Measurements from ENCODE around the gene WASF2. TPM values are rescaled to one million over a fixed set of nuclear protein-coding genes. Genes with fewer than 3 reads are reported as not detected.

The WASF2 gene
- total RNA-seq, 1 donor from 2014 or later = 113 TPM

DNA sequence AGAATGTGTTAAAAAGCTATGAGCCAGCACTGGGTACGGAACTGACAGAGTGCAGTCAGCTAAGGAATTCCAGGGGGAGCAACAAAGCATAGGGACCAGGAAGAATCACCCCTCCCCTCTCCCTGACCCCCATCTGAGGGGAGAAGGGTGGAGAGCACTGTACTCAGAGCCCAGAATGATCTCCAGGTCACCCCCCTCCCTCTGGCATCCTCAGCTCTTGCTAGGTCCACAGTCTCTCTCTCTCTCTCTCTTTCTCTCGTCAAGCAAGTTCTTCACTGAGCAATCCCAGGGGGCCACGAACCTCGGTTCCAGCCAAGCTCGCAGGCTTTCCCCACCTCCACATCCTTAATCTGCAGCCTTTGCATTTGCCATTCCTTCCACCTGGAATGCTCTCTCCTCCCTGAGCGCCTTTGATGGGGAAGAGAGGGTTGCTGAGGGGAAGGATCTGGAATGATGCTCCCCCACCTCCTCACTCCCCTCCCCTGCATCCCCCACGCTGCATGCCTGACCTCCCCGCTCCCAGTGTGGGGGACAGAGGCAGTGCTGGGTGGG, 6.7 kb upstream of the WASF2 start:
- TF ChIP-seq, protein P1, sequence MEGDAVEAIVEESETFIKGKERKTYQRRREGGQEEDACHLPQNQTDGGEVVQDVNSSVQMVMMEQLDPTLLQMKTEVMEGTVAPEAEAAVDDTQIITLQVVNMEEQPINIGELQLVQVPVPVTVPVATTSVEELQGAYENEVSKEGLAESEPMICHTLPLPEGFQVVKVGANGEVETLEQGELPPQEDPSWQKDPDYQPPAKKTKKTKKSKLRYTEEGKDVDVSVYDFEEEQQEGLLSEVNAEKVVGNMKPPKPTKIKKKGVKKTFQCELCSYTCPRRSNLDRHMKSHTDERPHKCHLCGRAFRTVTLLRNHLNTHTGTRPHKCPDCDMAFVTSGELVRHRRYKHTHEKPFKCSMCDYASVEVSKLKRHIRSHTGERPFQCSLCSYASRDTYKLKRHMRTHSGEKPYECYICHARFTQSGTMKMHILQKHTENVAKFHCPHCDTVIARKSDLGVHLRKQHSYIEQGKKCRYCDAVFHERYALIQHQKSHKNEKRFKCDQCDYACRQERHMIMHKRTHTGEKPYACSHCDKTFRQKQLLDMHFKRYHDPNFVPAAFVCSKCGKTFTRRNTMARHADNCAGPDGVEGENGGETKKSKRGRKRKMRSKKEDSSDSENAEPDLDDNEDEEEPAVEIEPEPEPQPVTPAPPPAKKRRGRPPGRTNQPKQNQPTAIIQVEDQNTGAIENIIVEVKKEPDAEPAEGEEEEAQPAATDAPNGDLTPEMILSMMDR (conservative IDR thresholded peaks at IDR 0.05) = peak; percentile 62
- DNase-seq (ENCODE audit: extremely low spot score, unreplicated experiment) = no peak
- Mint-ChIP-seq H3K27ac (peak overlapping the region; percentile 84), H3K4me1 (ENCODE audit: unreplicated experiment) (peaks cover 20% of the 10 kb centered on the region), H3K27me3 (no peaks in the 10 kb centered on the region), H3K9me3 (no peaks in the 10 kb centered on the region), H3K36me3 (no peaks in the 10 kb centered on the region), H3K4me3 (peak overlapping the region; percentile 4)

DNA sequence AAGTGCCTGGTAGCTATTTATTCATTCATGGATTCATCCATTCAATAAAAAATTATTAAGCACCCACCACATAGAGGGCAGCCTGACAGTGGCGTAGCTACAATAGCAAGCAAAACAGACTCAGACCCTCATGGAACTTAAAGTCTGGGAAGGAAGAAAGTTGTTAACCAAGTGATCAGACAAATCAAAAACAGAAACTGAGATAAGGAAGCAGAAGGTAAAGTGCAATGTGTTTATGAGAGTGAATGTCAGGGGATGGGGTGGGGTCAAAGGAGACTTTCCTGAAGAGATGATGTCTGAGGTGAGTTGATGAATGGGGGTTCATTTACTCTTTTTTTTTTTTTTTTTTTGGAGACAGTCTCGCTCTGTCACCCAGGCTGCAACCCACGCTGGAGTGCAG, 2.8 kb upstream of the WASF2 start:
- TF ChIP-seq, protein P1 (conservative IDR thresholded peaks at IDR 0.05) = no peak
- Mint-ChIP-seq H3K9me3 (no peaks in the 10 kb centered on the region), H3K27ac (peak overlapping the region; percentile 8), H3K4me3 (no peak overlapping the region), H3K27me3 (no peaks in the 10 kb centered on the region), H3K36me3 (no peaks in the 10 kb centered on the region), H3K4me1 (ENCODE audit: unreplicated experiment) (peaks cover 35% of the 10 kb centered on the region)
- no peak for DNase-seq (ENCODE audit: extremely low spot score, unreplicated experiment)

DNA sequence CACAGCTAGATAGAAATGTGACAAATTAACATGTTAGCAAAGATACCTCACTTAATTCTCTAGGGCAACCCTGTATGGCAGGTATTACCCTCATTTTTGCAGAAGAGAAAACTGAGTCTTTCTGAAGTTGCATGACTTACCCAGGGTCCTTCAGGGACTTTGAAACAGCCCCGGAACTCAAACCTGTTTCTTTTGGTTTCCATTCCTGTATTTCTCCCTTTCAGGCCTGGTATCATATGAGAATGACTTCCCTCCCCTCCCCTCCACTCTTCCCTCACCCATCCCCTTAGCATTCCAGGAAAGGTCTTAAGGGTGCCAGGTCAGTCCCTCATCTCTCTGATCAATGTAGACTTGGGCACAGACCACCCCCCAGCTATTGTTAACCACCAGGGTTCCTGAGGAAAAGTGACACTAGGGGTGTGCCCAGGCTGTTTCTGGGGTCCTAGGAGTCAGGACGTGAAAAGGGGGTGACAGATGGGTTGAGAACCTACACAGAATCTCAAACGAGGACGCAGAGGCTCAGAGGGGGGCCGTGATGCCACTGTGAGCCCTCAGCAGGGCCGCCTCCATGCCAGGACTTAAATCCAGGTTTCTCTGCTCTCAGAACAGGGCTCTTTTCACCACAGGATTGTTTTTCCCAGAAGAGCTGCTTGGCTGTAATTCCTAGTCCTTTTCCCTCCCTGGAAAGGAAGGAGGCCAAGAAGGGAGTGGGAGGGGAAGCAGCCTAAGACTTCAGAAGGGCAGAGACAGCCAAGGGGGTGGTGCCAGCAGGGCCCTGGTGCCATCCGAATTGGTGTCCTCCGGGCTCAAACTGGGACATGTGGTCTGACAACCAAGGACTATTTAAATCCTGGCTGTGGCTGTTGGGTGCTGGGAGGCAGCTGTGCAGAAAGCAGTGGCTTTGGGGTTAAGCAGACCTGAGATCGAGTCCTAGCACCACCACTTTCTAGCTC, 2.1 kb upstream of the WASF2 start:
- TF ChIP-seq, protein P1 (conservative IDR thresholded peaks at IDR 0.05) = no peak
- H3K4me1 Mint-ChIP-seq (ENCODE audit: unreplicated experiment) = peaks cover 36% of the 10 kb centered on the region
- no peaks in the 10 kb centered on the region for H3K27me3 Mint-ChIP-seq
- H3K9me3 Mint-ChIP-seq = no peaks in the 10 kb centered on the region
- peak overlapping the region; percentile 69 for H3K4me3 Mint-ChIP-seq
- peak overlapping the region; percentile 8 for H3K27ac Mint-ChIP-seq
- no peak for DNase-seq (ENCODE audit: extremely low spot score, unreplicated experiment)
- H3K36me3 Mint-ChIP-seq = no peaks in the 10 kb centered on the region

DNA sequence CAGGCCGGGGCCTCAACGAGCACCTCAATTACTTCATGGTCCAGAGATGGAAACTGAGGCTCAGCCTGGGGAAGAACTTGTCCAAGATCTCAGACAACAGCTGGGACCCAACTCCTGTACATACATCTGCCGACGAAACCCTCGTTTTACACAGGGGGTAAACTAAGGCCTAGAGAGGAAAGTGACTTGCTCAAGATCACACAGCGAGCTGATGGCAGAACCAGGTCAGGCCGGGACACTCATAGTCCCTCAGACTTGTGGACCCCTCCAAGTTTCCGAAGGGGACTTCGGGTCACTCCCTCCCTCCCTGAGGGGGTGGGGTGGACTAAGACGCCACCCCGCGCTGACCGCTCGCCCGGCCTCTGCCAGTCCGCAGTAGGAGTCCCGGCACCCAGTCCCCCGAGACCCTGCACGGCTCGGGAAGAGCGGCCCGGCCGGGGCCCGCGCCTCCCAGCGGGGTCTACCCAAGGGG, 430 bp downstream of the WASF2 start:
- H3K27me3 Mint-ChIP-seq = no peaks in the 10 kb centered on the region
- peaks cover 30% of the 10 kb centered on the region for H3K4me1 Mint-ChIP-seq (ENCODE audit: unreplicated experiment)
- peak overlapping the region; percentile 100 for H3K27ac Mint-ChIP-seq
- no peaks in the 10 kb centered on the region for H3K36me3 Mint-ChIP-seq
- DNase-seq (ENCODE audit: extremely low spot score, unreplicated experiment) = peak; percentile 77
- H3K4me3 Mint-ChIP-seq = peak overlapping the region; percentile 98
- TF ChIP-seq, protein P1 (conservative IDR thresholded peaks at IDR 0.05) = no peak
- H3K9me3 Mint-ChIP-seq = no peaks in the 10 kb centered on the region

DNA sequence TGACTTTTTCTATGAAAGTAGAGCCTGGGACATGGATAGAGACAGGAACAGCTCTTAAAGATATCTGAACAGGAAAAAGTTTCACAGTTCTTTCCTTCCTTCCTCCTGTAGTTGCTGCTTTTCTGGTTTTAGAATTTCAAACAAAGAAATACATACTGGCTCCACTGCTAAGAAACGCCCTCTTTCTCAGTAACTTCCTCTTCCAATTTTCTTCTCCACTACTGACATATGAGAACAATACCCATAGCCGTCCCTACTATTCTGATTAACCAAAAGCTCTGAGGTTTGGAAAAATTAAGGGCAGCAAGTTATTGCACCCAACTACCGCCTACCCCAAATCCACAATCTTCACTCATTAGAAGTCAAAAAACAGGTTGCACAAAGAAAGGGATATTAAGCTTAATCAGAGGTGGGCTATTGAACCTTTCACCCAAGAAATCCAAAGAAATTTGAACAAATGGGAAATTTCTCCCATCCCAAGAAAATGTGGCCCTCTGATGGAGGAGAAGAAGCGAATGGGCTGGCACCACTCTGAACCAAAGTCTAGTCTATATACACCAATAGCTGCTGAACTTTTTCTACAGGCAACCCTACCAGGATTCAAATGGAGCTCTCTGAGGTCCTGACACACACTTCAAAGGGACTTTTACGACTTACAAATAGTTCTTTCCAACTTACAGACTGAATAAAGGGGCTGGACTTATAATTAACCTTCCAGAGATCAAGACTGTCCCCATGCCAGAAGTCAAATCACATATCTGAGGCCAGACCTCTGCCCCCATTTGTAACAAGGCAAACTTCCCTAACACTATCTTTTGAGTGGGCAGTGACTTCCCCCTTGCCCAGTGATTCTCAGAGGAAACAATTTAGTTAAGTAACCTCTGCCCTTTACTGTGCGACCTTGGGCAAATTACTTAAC, 1.7 kb downstream of the WASF2 start:
- H3K9me3 Mint-ChIP-seq = no peaks in the 10 kb centered on the region
- no peaks in the 10 kb centered on the region for H3K27me3 Mint-ChIP-seq
- peak overlapping the region; percentile 89 for H3K27ac Mint-ChIP-seq
- TF ChIP-seq, protein P1 (conservative IDR thresholded peaks at IDR 0.05) = no peak
- no peak for DNase-seq (ENCODE audit: extremely low spot score, unreplicated experiment)
- H3K4me3 Mint-ChIP-seq = peak overlapping the region; percentile 98
- peaks cover 30% of the 10 kb centered on the region for H3K4me1 Mint-ChIP-seq (ENCODE audit: unreplicated experiment)
- no peaks in the 10 kb centered on the region for H3K36me3 Mint-ChIP-seq

All from type B pancreatic cell (in vitro differentiated cells).